GM18508 (cell line): ENCODE measurements around the gene NKAIN2.
"Not testable (repeated sequence)": the region's sequence is repeated elsewhere in the genome, so short reads cannot be mapped to it uniquely, and the experiment has no call there.

Experiments used
- ATAC-seq: cut with Tn5 transposase; IDR thresholded peaks from one replicate; pipeline ENCODE4 v1.9.1; 2021; ENCODE audit warnings: moderate number of reproducible peaks; ENCODE audit not compliant: insufficient read depth, unreplicated experiment

Gene NKAIN2

DNA sequence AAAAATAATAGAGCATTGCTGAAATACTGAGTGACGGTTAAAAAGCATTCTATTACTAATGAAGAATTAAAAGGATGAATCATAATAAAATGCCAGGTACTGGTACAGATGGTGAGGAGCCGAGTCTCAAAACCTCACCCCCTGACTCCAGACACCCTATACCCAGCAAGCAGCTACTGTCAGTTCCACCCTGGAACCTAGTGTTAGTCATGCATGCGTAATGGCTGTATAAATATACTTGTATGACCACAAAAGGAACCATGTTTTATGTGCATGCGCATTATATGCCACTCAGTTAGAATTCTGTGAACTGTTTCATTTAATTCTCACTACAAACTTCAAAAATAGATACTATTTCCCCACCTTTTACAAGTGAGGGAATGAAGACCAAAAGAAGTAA is 589.9 kb downstream of the NKAIN2 start:
- ATAC-seq, result no peak

DNA sequence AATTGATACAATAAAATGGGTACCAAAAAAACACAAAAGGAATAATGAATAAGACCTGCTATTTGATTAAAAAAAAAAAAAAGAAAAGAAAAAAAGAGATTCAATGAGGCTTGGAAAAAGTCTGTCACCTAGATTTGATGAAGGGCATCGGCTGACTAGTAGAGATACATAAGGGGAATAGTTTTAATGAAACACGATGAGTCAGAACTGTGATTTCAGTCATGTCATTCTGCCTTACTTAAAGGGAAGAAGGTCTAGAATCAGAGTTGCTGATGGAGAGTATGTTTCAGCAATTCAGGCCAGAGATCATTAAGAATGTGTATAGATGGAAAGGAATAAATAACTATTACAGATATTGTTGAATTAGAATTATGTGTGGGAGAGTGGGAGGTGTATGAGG is 592.7 kb downstream of the NKAIN2 start:
- no peak for ATAC-seq

DNA sequence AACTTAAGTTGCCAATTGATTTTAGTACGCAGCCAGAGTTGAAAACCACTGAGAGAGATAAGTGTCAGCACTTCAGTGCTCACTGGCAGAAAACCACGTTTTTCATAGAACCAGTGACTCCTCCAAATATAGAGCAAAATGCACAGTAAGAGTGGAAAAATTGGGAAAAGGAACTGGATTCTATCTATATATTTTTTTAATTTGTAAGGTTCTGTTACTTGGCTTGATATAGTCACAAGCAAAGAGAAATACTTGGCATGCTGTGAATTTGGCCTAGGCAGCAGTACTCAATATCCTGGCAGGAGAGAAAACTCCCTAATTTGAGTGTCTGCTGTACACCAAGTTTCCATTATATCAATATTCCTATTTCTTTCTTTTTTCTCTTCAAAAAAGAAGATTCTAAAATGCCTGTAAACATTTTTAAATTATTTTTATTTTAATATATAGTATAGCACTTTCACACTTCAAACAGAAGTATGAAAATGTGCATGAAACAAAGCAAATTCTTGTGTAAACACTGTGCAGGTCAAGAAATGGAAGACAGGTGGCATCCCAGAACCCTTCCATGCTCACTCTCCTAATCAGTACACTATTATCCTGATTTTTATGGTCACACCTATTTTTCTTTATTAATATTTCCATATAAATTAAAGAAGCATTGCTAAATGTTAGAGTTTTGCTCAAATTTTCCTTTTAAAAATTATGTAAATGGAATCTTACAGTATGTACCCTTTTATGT is 596.8 kb downstream of the NKAIN2 start:
- no peak for ATAC-seq

DNA sequence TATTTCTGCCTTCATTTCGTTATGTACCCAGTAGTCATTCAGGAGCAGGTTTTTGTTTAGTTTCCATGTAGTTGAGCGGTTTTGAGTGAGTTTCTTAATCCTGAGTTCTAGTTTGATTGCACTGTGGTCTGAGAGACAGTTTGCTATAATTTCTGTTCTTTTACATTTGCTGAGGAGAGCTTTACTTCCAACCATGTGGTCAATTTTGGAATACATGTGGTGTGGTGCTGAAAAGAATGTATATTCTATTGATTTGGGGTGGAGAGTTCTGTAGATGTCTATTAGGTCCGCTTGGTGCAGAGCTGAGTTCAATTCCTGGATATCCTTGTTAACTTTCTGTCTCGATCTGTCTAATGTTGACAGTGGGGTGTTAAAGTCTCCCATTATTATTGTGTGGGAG is 606.8 kb downstream of the NKAIN2 start:
- not testable (repeated sequence) for ATAC-seq

DNA sequence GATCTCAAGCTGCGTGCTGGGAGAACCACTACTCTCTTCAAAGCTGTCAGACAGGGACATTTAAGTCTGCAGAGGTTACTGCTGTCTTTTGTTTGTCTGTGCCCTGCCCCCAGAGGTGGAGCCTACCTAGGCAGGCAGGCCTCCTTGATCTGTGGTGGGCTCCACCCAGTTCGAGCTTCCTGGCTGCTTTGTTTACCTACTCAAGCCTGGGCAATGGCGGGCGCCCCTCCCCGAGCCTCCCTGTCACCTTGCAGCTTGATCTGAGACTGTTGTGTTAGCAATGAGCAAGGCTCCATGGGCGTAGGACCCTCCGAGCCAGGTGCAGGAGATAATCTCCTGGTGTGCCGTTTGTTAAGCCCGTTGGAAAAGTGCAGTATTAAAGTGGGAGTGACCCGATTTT is 609.0 kb downstream of the NKAIN2 start:
- ATAC-seq, result not testable (repeated sequence)

DNA sequence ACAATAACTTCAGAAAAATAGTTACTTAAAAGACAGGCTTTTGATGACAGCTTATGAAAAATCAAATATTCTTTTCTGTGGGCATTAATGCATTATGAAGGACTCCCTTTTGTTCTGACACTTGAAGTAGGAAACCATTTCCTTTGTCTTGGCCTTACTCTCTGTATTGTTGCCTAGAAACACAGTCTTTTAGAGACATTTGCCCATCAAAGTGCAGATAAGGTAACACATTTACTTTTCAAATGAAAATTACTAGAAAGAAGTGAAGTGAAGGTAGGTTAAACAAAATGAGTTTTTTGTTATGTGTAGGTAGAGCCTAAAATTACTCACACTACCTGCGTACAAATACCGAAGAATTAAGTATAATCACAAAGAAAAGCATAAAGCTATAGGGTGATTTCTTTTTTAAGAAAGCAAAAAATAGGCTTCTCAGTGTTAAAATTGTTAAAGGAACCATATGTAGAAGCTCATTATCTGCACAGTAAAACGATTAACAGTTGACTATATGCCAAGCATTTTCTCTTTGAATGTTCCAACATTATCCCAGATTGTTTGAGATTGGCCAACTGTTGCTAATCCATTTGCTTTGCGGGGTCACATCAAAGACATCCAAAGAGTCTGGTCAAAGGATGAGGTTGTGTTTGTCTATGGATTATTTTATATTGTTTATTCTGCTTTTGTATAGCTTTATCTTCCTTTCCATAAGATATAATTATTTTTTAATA is 616.6 kb downstream of the NKAIN2 start:
- no peak for ATAC-seq

DNA sequence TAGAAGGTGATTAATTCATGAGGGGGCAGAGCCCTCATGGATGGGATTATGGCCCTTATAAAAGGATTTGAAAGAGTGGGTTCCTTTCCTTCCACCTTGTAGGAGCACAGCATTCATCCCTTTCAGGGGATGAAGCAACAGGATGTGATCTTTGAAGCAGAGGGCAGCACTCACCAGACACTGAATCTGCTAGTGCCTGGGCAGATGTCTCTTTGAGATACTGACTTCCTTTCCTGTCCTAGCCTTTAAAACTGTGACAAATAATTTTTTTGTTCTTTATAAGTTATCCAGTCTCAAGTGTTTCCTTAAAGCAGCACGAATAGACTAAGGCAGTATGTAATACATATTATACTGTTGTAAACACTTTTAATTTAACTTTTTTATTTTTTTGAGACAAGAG is 620.0 kb downstream of the NKAIN2 start:
- ATAC-seq, result no peak

DNA sequence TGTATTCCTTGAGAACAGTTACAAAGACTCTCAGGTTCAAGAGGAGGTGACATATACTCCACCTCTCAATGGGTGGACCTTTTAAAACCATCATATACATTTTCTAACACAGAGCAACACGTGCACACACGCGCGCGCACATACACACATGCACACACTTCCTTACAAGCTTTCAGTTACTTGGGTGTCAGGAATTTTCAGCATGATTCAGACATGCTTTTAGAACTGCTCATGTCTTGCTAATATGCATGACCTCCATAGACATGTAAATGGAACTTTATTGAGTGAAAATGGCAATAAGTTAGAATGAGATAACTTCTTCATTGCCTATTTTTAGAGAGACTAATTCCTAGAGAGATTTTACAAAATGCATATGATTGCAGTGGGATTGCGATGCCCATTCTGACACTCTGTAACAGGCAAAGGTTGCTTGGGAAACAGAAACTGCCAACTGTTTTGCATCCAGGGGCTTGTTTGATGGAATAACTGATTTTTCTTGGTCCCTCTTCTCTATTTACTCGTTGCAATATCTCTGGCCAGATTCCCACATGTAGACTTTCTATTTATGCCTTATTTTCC is 627.2 kb downstream of the NKAIN2 start:
- no peak for ATAC-seq

DNA sequence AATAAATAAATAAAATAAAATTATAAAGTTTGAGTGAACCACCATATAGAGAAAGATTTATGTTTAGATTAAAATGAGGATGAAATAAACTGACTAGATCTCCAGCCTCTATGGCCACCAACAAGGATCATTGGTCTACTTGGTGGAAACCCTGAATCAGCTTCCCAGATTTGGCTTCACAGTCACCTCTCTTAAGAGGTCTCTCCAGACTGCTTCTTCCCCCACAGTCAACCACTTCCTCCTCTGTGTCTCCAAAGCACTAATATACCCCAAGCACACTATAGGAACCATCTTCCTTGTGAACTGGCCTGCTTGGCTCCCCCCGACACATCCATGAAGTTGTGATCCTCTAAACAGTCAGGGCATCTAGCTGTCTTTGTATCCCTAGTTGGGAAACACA is 629.0 kb downstream of the NKAIN2 start:
- no peak for ATAC-seq

DNA sequence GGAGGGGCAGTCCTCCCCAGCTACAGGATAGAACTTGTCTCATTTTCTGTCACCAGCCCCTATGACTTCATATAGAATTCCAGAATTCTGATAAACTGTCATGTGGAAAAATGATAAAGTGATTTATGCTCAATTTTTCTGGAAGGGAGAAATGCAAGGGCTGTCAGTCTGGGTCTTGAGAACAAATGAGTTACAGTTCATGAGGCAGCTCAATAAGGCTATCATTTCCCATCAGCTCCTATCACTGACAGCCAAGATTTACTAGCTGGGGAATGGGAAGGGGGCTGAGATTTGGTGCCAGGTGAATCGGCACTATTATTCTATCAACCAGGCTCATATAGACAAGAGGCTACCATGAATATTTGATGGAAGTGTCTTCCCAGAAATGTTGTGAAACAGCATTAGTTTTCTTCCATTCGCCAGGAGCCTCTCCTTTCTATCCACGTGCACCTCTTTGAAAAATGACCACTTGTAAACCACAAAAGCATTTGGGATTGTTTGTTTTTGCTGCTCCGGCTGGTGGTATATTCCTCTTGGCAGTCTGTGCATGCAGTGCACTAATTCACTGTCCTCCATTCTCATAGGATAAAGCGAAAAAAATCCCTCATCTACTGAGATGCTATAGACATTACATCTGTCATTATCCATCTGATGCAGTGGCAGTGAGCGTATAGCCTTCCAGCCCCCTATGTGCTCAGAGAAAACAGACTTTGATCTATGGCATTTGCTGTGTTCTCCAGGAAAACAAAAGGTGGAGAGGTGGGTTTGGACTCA is 629.9 kb downstream of the NKAIN2 start:
- no peak for ATAC-seq

DNA sequence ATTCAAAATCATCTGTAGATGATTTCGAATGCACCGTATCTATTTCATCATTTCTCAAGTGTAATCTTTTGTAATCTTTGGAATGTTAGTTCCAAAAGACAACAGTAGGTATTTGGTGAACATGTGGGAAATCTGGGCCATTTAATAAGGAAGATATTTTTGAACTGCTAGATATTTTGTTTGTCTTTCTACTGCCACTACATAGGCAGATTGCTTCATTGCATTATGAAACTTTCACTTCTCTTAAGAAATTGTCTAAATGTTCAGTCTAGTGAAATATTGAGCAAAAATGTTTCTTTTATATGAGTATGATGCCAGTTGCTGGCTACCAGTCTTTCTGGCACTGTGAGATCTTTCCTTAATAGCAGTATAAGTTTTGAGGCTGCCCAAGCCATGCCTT is 630.8 kb downstream of the NKAIN2 start:
- no peak for ATAC-seq

DNA sequence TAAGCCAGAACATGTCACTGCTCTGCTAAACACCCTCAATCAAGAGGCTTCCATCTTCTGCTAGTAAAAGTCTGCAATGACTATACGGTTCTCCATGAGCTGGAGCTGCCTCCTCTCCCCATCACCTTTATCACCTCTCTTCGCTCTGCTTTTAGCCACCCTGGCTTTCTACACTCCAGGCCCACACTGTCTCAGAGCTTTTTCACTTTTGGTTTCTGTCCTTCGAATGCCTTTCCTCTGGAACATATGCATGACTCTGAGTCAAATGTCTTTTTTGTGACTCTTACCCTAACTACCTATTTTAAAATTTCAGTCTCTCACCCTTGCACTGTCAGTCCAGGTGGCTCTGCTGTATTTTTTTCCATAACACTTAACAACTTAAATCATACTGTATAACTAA is 633.1 kb downstream of the NKAIN2 start:
- ATAC-seq, result no peak

DNA sequence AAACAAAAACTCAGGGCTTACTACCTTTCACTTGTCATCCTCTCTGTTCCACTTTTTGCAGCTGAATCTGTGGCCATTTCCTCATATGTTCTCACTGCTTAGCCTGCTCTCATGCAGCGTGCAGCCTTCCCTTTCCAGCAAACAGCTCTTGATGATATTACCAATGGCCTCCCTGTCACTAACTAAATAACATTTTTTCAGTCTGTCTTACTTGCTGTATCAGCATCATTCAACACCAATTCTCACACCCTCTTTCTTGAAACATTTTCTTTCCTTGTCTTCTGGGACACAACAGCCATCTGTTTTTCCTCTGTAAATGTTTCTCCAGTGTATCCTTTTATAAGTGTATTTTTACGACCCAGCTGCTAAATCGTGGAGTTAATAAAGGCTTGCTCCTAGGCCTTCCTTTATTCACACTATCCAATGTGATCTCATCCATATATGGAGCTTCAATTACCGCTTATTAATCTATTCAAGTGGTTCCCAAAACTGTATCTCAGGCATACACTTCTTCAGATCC is 634.9 kb downstream of the NKAIN2 start:
- ATAC-seq, result no peak

DNA sequence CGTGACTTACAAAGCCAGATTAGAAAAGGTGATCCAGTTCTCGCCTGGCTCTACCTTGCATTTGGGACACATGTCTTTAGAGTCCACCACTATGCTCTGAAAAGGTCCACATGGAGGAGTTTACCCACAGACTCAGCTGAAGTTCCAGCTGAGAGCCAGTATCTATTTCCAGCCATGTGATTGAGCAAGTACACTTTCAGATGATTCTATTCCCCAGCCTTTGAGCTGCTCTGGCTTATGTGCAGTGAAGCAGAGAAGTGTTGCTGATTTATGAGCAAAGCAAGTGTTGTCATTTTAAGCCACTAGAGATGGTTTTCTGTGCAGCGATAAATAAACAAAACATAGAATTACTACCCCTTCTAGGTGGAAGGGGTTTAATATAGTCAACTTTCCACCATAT is 637.8 kb downstream of the NKAIN2 start:
- no peak for ATAC-seq

DNA sequence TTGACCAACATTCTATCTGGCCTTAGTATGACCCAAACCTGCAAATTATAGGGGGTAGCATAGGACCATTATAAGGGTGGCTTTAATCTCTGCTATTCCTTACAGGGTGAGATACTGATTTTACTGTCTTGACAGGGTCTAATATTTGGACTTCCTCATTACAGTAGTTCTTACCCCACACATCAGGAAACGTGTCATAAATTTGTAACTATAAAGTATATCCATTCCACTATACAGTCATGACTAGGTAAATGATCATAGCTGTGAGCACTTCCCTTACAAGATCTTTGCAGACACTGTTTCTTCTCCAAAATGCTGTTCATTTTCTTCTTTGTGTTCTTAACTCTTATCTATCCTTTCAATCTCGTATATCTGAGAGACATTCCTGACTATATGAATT is 639.9 kb downstream of the NKAIN2 start:
- ATAC-seq, result no peak

DNA sequence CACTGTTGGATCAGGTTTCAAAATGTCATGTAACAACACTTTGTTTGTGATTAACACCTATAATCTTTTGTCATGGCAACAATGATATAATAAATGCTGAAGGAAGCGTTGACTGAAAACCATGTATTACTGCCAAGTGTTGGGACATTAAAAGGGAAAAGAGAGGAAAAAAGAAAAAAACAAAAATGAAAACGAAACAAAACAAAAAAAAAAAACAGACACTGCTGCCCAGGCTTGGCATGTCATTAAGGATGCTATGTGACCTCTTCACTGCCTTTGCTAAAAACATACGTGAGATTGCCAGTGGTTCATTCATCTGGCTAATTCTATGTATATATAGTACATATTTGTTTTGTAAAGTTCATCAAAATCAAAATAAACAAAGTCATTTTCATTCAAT is 641.9 kb downstream of the NKAIN2 start:
- ATAC-seq, result no peak

DNA sequence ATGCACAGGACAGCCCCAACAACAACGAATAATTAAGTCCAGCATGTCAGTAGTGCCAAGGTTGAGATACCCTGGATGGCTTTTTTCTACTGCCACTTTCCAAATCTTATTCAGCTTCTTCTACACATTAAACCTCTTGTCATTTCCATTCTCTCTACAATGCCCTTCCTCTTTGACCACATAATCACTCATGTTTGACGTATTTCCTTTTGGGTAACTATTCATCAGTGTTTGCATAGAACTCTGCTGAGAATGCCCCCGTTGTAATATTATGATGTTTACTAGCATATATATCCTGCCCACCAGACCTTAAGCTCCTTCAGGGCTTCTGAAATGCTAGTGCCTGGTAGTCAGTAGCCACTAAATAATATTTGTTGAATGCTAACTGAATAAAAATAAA is 643.3 kb downstream of the NKAIN2 start:
- no peak for ATAC-seq

DNA sequence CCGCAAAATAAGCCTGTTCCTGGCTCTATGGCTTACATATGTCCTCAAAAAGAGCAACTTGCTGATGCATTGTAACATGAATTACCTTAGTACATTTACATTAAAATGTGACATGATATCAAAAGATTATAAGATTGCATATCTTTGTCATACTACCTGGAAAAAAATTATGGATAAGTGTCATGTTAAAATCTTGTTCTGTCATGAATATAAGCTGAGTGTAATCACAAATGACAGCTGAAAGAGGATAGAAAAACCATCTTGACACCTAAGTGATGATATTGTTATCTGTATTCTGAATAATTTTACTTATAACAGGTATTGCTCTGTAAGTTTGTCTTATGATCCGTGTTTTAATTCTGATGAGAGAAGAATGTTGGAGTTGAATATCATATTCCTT is 655.6 kb downstream of the NKAIN2 start:
- no peak for ATAC-seq

DNA sequence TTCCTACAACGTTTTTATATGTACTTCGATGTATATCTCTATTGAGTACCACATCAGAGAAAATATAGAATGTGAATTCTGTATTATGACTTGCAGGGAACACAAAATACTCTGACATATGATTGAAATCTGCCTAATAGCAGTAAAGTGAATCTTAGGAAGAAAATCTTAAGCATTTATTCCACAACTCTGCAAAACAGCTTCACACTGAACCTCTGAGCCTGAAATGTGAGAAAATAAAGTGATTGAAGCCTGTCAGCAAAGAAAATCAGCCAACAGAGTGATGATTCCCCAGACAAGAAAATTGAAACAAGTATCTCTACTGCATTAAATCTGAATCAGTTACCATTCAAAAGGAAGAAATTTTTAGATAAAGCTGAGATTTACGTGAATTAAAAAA is 659.1 kb downstream of the NKAIN2 start:
- ATAC-seq, result no peak

DNA sequence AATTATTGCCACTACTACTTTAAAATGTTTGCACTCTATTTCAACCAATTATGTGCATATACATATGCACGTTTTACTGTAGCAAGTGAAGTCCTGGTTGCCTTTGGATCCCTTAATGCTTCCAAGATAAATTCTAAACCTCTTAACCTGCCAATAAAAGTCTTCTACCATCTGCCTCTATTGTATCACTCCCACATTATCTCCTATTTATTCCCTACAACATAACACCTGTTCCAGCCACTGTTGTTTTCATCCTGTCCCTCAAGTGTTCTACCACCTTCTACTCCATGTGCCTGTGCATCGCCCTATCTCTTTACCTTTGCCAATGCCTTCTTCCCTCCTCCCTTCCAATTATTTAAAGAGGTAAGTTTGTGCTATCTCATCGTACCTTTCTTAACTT is 659.6 kb downstream of the NKAIN2 start:
- ATAC-seq, result no peak

DNA sequence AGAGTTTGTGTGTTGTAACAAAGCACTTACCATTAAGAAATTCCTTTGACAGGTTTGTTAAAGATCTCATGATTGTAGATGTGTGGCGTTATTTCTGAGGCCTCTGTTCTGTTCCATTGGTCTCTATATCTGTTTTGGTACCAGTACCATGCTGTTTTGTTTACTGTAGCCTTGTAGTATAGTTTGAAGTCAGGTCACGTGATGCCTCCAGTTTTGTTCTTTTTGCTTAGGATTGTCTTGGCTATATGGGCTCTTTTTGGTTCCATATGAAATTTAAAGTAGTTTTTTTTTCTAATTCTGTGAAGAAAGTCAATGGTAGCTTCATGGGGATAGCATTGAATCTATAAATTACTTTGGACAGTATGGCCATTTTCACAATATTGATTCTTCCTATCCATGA is 660.9 kb downstream of the NKAIN2 start:
- not testable (repeated sequence) for ATAC-seq
